Anterior cingulate cortex (tissue), 58 donors: ENCODE results near the gene TROAP.
"Not testable (repeated sequence)": the region's sequence is repeated elsewhere in the genome, so short reads cannot be mapped to it uniquely, and the experiment has no call there.

Source experiments
- DNase-seq, 58 donors: peaks; one replicate each; lab custom pipeline; 2025; lab: John Stamatoyannopoulos, UW

Gene TROAP

GRCh38 chr12:49322708-49323523 is at the start of gene TROAP:
TROAP (plus strand) TSS chr12:49323255; CDS start chr12:49323609, 354 bp downstream.
- peak; percentile 81 to 98 (median 96) for DNase-seq

- no peak for DNase-seq
Measured at GRCh38 chr12:49273726-49274395, 49.2 kb upstream of the TROAP start.

GRCh38 chr12:49274396-49275069 is 48.5 kb upstream of the TROAP start:
- no peak for DNase-seq

- DNase-seq: no peak
Measured at GRCh38 chr12:49276304-49277290, 46.5 kb upstream of the TROAP start.

GRCh38 chr12:49277466-49277865 is 45.6 kb upstream of the TROAP start:
- DNase-seq: no peak

GRCh38 chr12:49279706-49280159 is 43.3 kb upstream of the TROAP start:
- peak in 10 of 58 donors; percentile 2 to 47 (median 16) for DNase-seq

GRCh38 chr12:49280545-49280944 is 42.5 kb upstream of the TROAP start:
- DNase-seq: not testable (repeated sequence)

- no peak for DNase-seq
Measured at GRCh38 chr12:49282302-49282701, 40.8 kb upstream of the TROAP start.

GRCh38 chr12:49282740-49283375 is 40.2 kb upstream of the TROAP start:
- not testable (repeated sequence) for DNase-seq

GRCh38 chr12:49283541-49284429 is 39.3 kb upstream of the TROAP start:
- DNase-seq: no peak

GRCh38 chr12:49284672-49285071 is 38.4 kb upstream of the TROAP start:
- no peak for DNase-seq

GRCh38 chr12:49287876-49288275 is 35.2 kb upstream of the TROAP start:
- no peak for DNase-seq

GRCh38 chr12:49288412-49288853 is 34.6 kb upstream of the TROAP start:
- DNase-seq: peak in 34 of 58 donors; percentile 3 to 51 (median 18)

- DNase-seq: no peak
Measured at GRCh38 chr12:49288922-49289555, 34.0 kb upstream of the TROAP start.

- no peak for DNase-seq
Measured at GRCh38 chr12:49292729-49293055, 30.4 kb upstream of the TROAP start.

GRCh38 chr12:49293056-49293956 is 29.7 kb upstream of the TROAP start:
- peak in 13 of 58 donors; percentile 1 to 31 (median 11) for DNase-seq
